GM21528 (cell line): ENCODE results near the gene SNRNP27.

ENCODE experiments used
- ATAC-seq: cut with Tn5 transposase; IDR thresholded peaks from one replicate; pipeline ENCODE4 v1.9.1; 2021; ENCODE audit warnings: mild to moderate bottlenecking, moderate library complexity; ENCODE audit not compliant: unreplicated experiment, low FRiP score

SNRNP27 gene

GRCh38 chr2:69914950-69915945, 21.5 kb downstream of the SNRNP27 start, which contains the start of gene MXD1:
MXD1 (plus strand) TSS chr2:69915109; CDS start chr2:69915331, 222 bp downstream.
- ATAC-seq = no peak

GRCh38 chr2:69916106-69916505, 22.4 kb downstream of the SNRNP27 start:
- no peak for ATAC-seq

GRCh38 chr2:69917852-69918251, 24.1 kb downstream of the SNRNP27 start:
- ATAC-seq = no peak

GRCh38 chr2:69918401-69918800, 24.6 kb downstream of the SNRNP27 start:
- ATAC-seq = no peak

- no peak for ATAC-seq
Observed at GRCh38 chr2:69923116-69923515, 29.4 kb downstream of the SNRNP27 start.

GRCh38 chr2:69926849-69927515, 33.2 kb downstream of the SNRNP27 start:
- no peak for ATAC-seq

- no peak for ATAC-seq
Observed at GRCh38 chr2:69931832-69932595, 38.3 kb downstream of the SNRNP27 start.

- no peak for ATAC-seq
Observed at GRCh38 chr2:69932596-69932922, 38.8 kb downstream of the SNRNP27 start.

GRCh38 chr2:69933254-69933828, 39.6 kb downstream of the SNRNP27 start:
- ATAC-seq = no peak

GRCh38 chr2:69933839-69934613, 40.3 kb downstream of the SNRNP27 start:
- ATAC-seq = no peak

- no peak for ATAC-seq
Observed at GRCh38 chr2:69934614-69934908, 40.8 kb downstream of the SNRNP27 start.

- no peak for ATAC-seq
Observed at GRCh38 chr2:69935011-69935410, 41.3 kb downstream of the SNRNP27 start.

GRCh38 chr2:69936906-69937305, 43.1 kb downstream of the SNRNP27 start:
- no peak for ATAC-seq

- ATAC-seq = no peak
Observed at GRCh38 chr2:69937968-69938367, 44.2 kb downstream of the SNRNP27 start.

- ATAC-seq = no peak
Observed at GRCh38 chr2:69939722-69940121, 46.0 kb downstream of the SNRNP27 start.

GRCh38 chr2:69940691-69941090, 46.9 kb downstream of the SNRNP27 start:
- ATAC-seq = no peak

- no peak for ATAC-seq
Observed at GRCh38 chr2:69943000-69943842, 49.5 kb downstream of the SNRNP27 start.

- ATAC-seq = no peak
Observed at GRCh38 chr2:69943843-69944525, 50.2 kb downstream of the SNRNP27 start.

GRCh38 chr2:69944756-69945155, 51.0 kb downstream of the SNRNP27 start:
- ATAC-seq = no peak
